GM23338 (cell line): ENCODE measurements around the gene WARS2.

Experiments used
- CTCF ChIP-seq, 2 experiments: fragments of 200-600 bp in 1 of 2; sonication (generic) in 1 of 2; conservative IDR thresholded peaks; 2 replicates each; pipeline versions ENCODE4 v1.5.1 to v1.6.1; 2016 to 2017; ENCODE audit warnings: antibody characterized with exemption in 2 of 2, low read depth in 2 of 2, mild to moderate bottlenecking in 2 of 2, moderate library complexity in 1 of 2
- EZH2 ChIP-seq: fragments of 200-600 bp; sonication (generic); IDR thresholded peaks from one replicate; pipeline ENCODE4 v1.8.0; 2017; ENCODE audit warnings: antibody characterized with exemption, mild to moderate bottlenecking, low read depth; ENCODE audit not compliant: unreplicated experiment
- POLR2AphosphoS5 ChIP-seq: IDR thresholded peaks from 2 replicates; pipeline ENCODE4 v1.6.1; 2016; ENCODE audit warnings: antibody characterized with exemption, low read depth
- REST ChIP-seq: IDR thresholded peaks from one replicate; pipeline ENCODE4 v1.6.1; 2018; ENCODE audit warnings: antibody characterized with exemption; ENCODE audit not compliant: unreplicated experiment

- no peak for TF ChIP-seq CTCF (conservative IDR thresholded peaks at IDR 0.05; ENCODE audit: low read depth in 2 of 2)
- no peak for TF ChIP-seq EZH2
- TF ChIP-seq POLR2AphosphoS5: no peak
- no peak for TF ChIP-seq REST
These were observed 113.5 kb downstream of the WARS2 start for GRCh38 chr1:119026956-119027355.
